DND-41 (cell line): Measurements from ENCODE around the gene VLDLR.

Source experiments
- EZH2 ChIP-seq: IDR thresholded peaks from 3 replicates; pipeline ENCODE4 v1.6.1; 2012; ENCODE audit warnings: borderline replicate concordance, low read depth, mild to moderate bottlenecking, moderate library complexity, low read length, inconsistent platforms; ENCODE audit not compliant: severe bottlenecking
- TF ChIP-seq, protein P1 (sequence below): IDR thresholded peaks from 2 replicates; pipeline ENCODE4 v1.5.1; 2012; ENCODE audit warnings: borderline replicate concordance, low read length, moderate library complexity, mild to moderate bottlenecking; ENCODE audit not compliant: poor library complexity, severe bottlenecking; ENCODE audit errors: extremely low read depth

DNA sequence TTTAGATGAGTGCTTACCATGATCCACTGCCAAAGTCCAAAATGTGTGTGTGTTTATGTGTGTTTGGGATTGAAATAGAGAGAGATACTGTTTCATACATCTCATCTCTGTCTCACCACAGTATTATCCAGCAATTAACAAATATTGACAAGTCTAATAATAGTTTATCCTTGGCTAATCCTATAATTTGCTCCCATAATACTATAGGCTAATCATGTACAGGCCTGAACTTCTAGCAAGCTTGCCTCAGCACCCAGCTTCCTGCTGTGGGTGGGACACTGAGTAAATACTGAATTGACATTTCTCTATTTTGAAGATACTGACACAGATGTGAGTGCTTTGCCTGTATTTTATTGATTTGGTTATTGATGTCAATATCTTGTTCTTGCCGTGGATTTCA, 60.4 kb downstream of the VLDLR start:
- TF ChIP-seq, protein P1, sequence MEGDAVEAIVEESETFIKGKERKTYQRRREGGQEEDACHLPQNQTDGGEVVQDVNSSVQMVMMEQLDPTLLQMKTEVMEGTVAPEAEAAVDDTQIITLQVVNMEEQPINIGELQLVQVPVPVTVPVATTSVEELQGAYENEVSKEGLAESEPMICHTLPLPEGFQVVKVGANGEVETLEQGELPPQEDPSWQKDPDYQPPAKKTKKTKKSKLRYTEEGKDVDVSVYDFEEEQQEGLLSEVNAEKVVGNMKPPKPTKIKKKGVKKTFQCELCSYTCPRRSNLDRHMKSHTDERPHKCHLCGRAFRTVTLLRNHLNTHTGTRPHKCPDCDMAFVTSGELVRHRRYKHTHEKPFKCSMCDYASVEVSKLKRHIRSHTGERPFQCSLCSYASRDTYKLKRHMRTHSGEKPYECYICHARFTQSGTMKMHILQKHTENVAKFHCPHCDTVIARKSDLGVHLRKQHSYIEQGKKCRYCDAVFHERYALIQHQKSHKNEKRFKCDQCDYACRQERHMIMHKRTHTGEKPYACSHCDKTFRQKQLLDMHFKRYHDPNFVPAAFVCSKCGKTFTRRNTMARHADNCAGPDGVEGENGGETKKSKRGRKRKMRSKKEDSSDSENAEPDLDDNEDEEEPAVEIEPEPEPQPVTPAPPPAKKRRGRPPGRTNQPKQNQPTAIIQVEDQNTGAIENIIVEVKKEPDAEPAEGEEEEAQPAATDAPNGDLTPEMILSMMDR: no peak
- TF ChIP-seq EZH2: no peak
